Sigmoid colon (tissue), 4 donors: ENCODE results near the gene UBE2E2.

Experiments used
- CTCF ChIP-seq, 4 experiments: fragments of 450-650 bp in 3 of 4; fragments of 200-600 bp in 1 of 4; IDR thresholded peaks; one replicate each; pipeline ENCODE4 v1.5.1; 2016 to 2019; ENCODE audit warnings: antibody characterized with exemption in 4 of 4, mild to moderate bottlenecking in 3 of 4, moderate library complexity in 2 of 4
- EP300 ChIP-seq, 4 donors: sonication (generic); formaldehyde crosslinking; IDR thresholded peaks; one replicate each; pipeline ENCODE4 v1.6.1; 2017; ENCODE audit warnings: antibody characterized with exemption in 4 of 4
- POLR2A ChIP-seq, 2 donors: fragments of 450-650 bp; IDR thresholded peaks; one replicate each; pipeline ENCODE4 v1.6.1; 2016; ENCODE audit warnings: antibody characterized with exemption in 2 of 2, mild to moderate bottlenecking in 2 of 2, moderate library complexity in 2 of 2
- POLR2AphosphoS5 ChIP-seq, 4 donors: sonication (generic); formaldehyde crosslinking; IDR thresholded peaks; one replicate each; pipeline ENCODE4 v1.6.1; 2017; ENCODE audit warnings: antibody characterized with exemption in 4 of 4

GRCh38 chr3:23637339-23637738 is 434.2 kb downstream of the UBE2E2 start:
- TF ChIP-seq POLR2A (IDR thresholded peaks at IDR 0.05) (no peak), CTCF (IDR thresholded peaks at IDR 0.05) (no peak), POLR2AphosphoS5 (IDR thresholded peaks at IDR 0.05) (no peak), EP300 (IDR thresholded peaks at IDR 0.05) (no peak)
